ENCODE measurements around the gene SLC16A13. TPM values are rescaled to one million over a fixed set of nuclear protein-coding genes. Genes with fewer than 3 reads are reported as not detected.

Gene SLC16A13
- total and polyA plus RNA-seq, 2 of the 4 experiments (the other 2 are of a cell fraction) = 0.18 to 2.3 TPM

DNA sequence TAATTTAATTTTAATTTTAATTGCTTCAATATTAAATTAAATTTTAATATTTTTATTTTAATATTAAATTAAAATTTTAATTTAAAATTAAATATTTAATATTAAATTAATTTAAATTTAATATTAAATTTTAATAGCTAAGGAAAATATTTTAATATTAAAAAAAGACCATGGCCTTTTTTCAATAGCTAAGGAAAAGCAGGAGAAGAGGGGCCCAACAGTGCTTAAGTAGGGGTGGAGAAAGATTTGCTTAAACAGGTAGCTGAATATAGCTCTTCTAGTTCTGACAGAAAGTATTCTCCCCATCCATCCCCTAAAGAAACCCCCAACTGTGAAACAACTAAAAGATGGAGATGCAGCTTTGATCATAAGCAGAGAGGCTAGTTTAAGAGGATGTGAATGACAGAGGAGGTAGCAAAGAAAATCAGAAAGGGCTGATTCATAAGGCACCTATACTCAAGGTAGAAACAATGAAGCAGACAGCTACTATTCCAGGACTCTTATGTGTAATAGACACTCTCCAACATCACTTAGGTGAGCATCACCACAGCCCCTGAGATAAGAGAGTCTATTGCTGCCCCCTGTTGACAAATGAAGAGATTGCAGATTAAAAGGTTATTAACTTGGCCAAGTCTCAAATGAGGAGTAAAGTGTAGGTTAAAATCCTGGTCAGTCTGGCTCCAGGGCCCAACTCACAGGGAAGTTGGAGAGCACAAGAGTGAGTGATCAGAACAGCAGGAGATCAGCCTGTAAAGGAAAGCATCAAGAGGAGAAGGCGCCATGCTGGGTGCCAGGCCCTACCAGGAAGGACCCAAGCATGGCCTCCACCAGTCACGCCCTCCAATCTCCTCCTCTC, 31.2 kb upstream of the SLC16A13 start:
- no peak overlapping the region for H3K4ac ChIP-seq (ENCODE audit: low read depth, low read length)
- H4K91ac ChIP-seq (ENCODE audit: insufficient read depth, low read depth, low read length) = no peak overlapping the region
- H3K18ac ChIP-seq (ENCODE audit: low read depth, low read length) = no peak overlapping the region
- H3K27ac ChIP-seq (ENCODE audit: insufficient read depth, low read length) = no peak overlapping the region
- no peak overlapping the region for H3K4me3 ChIP-seq (ENCODE audit: insufficient read depth, low read depth, low read length)
- DNase-seq (peak; percentile 54), ATAC-seq (ENCODE audit: low read depth) (peak; percentile 89)
- no peak overlapping the region for H2BK15ac ChIP-seq (ENCODE audit: low read depth, low read length)
- no peak overlapping the region for H2BK120ac ChIP-seq (ENCODE audit: low read depth, low read length)
- peak overlapping the region; percentile 27; the same call in 1 of the 2 replicates for H3K9ac ChIP-seq (ENCODE audit: low read depth, low read length)
- H2BK5ac ChIP-seq (ENCODE audit: low read depth, low read length, poor library complexity, severe bottlenecking) = no peak overlapping the region
- H3K4me1 ChIP-seq (ENCODE audit: control insufficient read depth, insufficient read depth, low read length) = no peaks in the 10 kb centered on the region; the same call in 1 of the 2 replicates
- no peaks in the 10 kb centered on the region for H3K27me3 ChIP-seq (ENCODE audit: control insufficient read depth, insufficient read depth, low read length)
- H3K9me1 ChIP-seq (ENCODE audit: insufficient read depth, low read length) = no peaks in the 10 kb centered on the region
- H3K14ac ChIP-seq (replicated peaks; ENCODE audit: low read depth, low read length) = no peak overlapping the region
- H2AK5ac ChIP-seq (ENCODE audit: low read depth, low read length) = no peak overlapping the region
- dilution Hi-C loops (cut with HindIII; ENCODE audit: low sequenced_read_pairs, unreplicated experiment) = no loop called here
- no peak overlapping the region for H3K4me2 ChIP-seq (ENCODE audit: low read depth, low read length)
- no peak overlapping the region for H2AFZ ChIP-seq (replicated peaks; ENCODE audit: low read length, poor library complexity)
- no CpG with 5 or more reads among the region's 2 CpGs for WGBS, 2 experiments (ENCODE audit: extremely low coverage in 2 of 2, insufficient read length in 1 of 2)
- H4K8ac ChIP-seq (ENCODE audit: low read depth in 2 of 2, low read length in 2 of 2) = no peak overlapping the region
- POLR2A ChIA-PET (ENCODE audit: unreplicated experiment) = no interaction called here
- H3K36me3 ChIP-seq (ENCODE audit: control insufficient read depth, insufficient read depth, low read length) = peaks cover 24% of the 10 kb centered on the region
- CTCF ChIA-PET = interaction anchor here (0.5 to 3.0 kb wide), 10 partner anchors 8 to 391 kb away, joined by 3 to 18 read pairs (median 4); partner anchors contain the start of gene ALOX12
- TF ChIP-seq POLR2A (IDR thresholded peaks at IDR 0.05; ENCODE audit: low read depth, low read length) (no peak), RFX5 (IDR thresholded peaks at IDR 0.05; ENCODE audit: low read depth, low read length) (no peak), RAD21 (IDR thresholded peaks at IDR 0.05; ENCODE audit: low read length) (peak; percentile 70), MAZ (IDR thresholded peaks at IDR 0.05; ENCODE audit: borderline replicate concordance, low read depth, low read length) (no peak), CEBPB (IDR thresholded peaks at IDR 0.05; ENCODE audit: low read depth, low read length) (no peak), RCOR1 (IDR thresholded peaks at IDR 0.05; ENCODE audit: insufficient replicate concordance, low read length) (no peak), FOS (IDR thresholded peaks at IDR 0.05; ENCODE audit: low read depth, low read length) (no peak), MXI1 (IDR thresholded peaks at IDR 0.05; ENCODE audit: borderline replicate concordance, low read depth, low read length) (no peak), SMC3 (IDR thresholded peaks at IDR 0.05; ENCODE audit: low read depth, low read length) (peak; percentile 63)
- TF ChIP-seq, protein P1, sequence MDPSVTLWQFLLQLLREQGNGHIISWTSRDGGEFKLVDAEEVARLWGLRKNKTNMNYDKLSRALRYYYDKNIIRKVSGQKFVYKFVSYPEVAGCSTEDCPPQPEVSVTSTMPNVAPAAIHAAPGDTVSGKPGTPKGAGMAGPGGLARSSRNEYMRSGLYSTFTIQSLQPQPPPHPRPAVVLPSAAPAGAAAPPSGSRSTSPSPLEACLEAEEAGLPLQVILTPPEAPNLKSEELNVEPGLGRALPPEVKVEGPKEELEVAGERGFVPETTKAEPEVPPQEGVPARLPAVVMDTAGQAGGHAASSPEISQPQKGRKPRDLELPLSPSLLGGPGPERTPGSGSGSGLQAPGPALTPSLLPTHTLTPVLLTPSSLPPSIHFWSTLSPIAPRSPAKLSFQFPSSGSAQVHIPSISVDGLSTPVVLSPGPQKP (IDR thresholded peaks at IDR 0.05; ENCODE audit: borderline replicate concordance, low read depth, low read length) = no peak
- TF ChIP-seq, protein P2, sequence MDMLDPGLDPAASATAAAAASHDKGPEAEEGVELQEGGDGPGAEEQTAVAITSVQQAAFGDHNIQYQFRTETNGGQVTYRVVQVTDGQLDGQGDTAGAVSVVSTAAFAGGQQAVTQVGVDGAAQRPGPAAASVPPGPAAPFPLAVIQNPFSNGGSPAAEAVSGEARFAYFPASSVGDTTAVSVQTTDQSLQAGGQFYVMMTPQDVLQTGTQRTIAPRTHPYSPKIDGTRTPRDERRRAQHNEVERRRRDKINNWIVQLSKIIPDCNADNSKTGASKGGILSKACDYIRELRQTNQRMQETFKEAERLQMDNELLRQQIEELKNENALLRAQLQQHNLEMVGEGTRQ (IDR thresholded peaks at IDR 0.05; ENCODE audit: low read depth, low read length) = no peak
- TF ChIP-seq, protein P3, sequence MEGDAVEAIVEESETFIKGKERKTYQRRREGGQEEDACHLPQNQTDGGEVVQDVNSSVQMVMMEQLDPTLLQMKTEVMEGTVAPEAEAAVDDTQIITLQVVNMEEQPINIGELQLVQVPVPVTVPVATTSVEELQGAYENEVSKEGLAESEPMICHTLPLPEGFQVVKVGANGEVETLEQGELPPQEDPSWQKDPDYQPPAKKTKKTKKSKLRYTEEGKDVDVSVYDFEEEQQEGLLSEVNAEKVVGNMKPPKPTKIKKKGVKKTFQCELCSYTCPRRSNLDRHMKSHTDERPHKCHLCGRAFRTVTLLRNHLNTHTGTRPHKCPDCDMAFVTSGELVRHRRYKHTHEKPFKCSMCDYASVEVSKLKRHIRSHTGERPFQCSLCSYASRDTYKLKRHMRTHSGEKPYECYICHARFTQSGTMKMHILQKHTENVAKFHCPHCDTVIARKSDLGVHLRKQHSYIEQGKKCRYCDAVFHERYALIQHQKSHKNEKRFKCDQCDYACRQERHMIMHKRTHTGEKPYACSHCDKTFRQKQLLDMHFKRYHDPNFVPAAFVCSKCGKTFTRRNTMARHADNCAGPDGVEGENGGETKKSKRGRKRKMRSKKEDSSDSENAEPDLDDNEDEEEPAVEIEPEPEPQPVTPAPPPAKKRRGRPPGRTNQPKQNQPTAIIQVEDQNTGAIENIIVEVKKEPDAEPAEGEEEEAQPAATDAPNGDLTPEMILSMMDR (conservative IDR thresholded peaks at IDR 0.05; ENCODE audit: low read depth, low read length) = peak; percentile 68
- no peak overlapping the region for H3K56ac ChIP-seq (ENCODE audit: extremely low read depth, insufficient read depth, low read length)
- peaks cover 10 to 56% of the 10 kb centered on the region in 2 experiments for H3K79me1 ChIP-seq (ENCODE audit: low read depth in 1 of 2, low read length in 2 of 2)
- intact Hi-C loops (cut with micrococcal nuclease) = loop anchor here (1.0 kb wide), 1 partner anchor 90 kb away; no protein-coding TSS in a partner anchor
- peaks cover 25% of the 10 kb centered on the region for H4K20me1 ChIP-seq (ENCODE audit: insufficient read depth, low read length)
- H4K5ac ChIP-seq (ENCODE audit: low read depth, low read length) = no peak overlapping the region
- no peak overlapping the region for H2BK20ac ChIP-seq (ENCODE audit: low read depth, low read length)
- H3K23ac ChIP-seq (ENCODE audit: low read depth, low read length) = no peak overlapping the region
- no TSS peak for BruUV-seq (replicated peaks)
- in situ Hi-C loops (cut with MboI; ENCODE audit: low sequenced_read_pairs) = loop anchor here (5.0 kb wide), 1 partner anchor 92 kb away; no protein-coding TSS in a partner anchor
- H2AK9ac ChIP-seq (replicated peaks; ENCODE audit: low read depth, low read length, poor library complexity) = no peak overlapping the region
- no peaks in the 10 kb centered on the region for H3K9me3 ChIP-seq (ENCODE audit: control insufficient read depth, insufficient read depth, low read length)
